Prostate gland (tissue), 2 donors: ENCODE measurements around the gene CCDC13. TPM values are rescaled to one million over a fixed set of nuclear protein-coding genes. Genes with fewer than 3 reads are reported as not detected.

ENCODE experiments used
- DNase-seq: peaks from one replicate; pipeline ENCODE4 v3.0.0-alpha.2; 2019; ENCODE audit warnings: low spot score
- H3K27ac ChIP-seq, 2 donors: fragments of 200-600 bp; sonication (generic); 2 replicates each; pipeline ENCODE4 v1.5.1; 2017 to 2019
- H3K27me3 ChIP-seq: fragments of 200-600 bp; sonication (generic); replicated peaks from 2 replicates; pipeline ENCODE4 v1.5.1; 2019; ENCODE audit not compliant: insufficient read depth
- H3K36me3 ChIP-seq, 2 donors: fragments of 200-600 bp; sonication (generic); 1 replicate in 1 of 2; 2 replicates in 1 of 2; pipeline versions ENCODE4 v1.5.1 to v1.8.1; 2017 to 2019
- H3K4me1 ChIP-seq: fragments of 200-600 bp; sonication (generic); replicated peaks from 2 replicates; pipeline ENCODE4 v1.5.1; 2019
- H3K4me3 ChIP-seq, 2 donors: fragments of 200-600 bp; sonication (generic); 2 replicates each; pipeline ENCODE4 v1.5.1; 2017 to 2019
- H3K9me3 ChIP-seq: fragments of 200-600 bp; sonication (generic); 2 replicates; pipeline ENCODE4 v1.5.1; 2017
- CTCF ChIP-seq, 4 experiments: fragments of 200-600 bp in 2 of 4; fragments of 450-650 bp in 2 of 4; sonication (generic) in 2 of 4; IDR thresholded peaks; 1 replicate in 3 of 4; 2 replicates in 1 of 4; pipeline ENCODE4 v1.5.1; 2016 to 2019; ENCODE audit warnings: antibody characterized with exemption in 4 of 4, mild to moderate bottlenecking in 2 of 4, moderate library complexity in 2 of 4
- POLR2A ChIP-seq: fragments of 450-650 bp; IDR thresholded peaks from one replicate; pipeline ENCODE4 v1.6.1; 2016; ENCODE audit warnings: antibody characterized with exemption, mild to moderate bottlenecking
- POLR2AphosphoS5 ChIP-seq: sonication (generic); formaldehyde crosslinking; IDR thresholded peaks from one replicate; pipeline ENCODE4 v1.6.1; 2017; ENCODE audit warnings: antibody characterized with exemption
- WGBS: methylation state at CpG from one replicate; pipeline ENCODE4 v1.1.5; 2018; 5-methylcytosine and 5-hydroxymethylcytosine counted together
- intact Hi-C: fragments of 100-400 bp; cut with DNase I; formaldehyde crosslinking; loops from one replicate; pipeline ENCODE4 v1.14.2; 2022
- small RNA-seq, 2 donors: library from RNA; depleted of rRNA; stranded (forward); fragments of <200 nt; gene quantifications; one replicate each; pipeline ENCODE3, GENCODE V24; 2016
- total RNA-seq, 2 donors: library from RNA; depleted of rRNA; stranded (reverse); fragments of >200 nt; gene quantifications; one replicate each; pipeline ENCODE4 v1.1.0, GENCODE V29; 2016

CCDC13 gene
- total RNA-seq, 2 donors from 2014 or later, result 2.4 to 6.5 TPM

- WGBS, result 97% methylated on average over 2 of the region's 2 CpGs
- Histone ChIP-seq H3K36me3 (no peaks in the 10 kb centered on the region), H3K27me3 (no peaks in the 10 kb centered on the region), H3K4me1 (no peaks in the 10 kb centered on the region), H3K4me3 (no peak overlapping the region), H3K27ac (no peak overlapping the region), H3K9me3 (no peaks in the 10 kb centered on the region)
- intact Hi-C loops, result no loop called here
- no peak for DNase-seq
- TF ChIP-seq POLR2AphosphoS5, result no peak
- no peak for TF ChIP-seq POLR2A
- no peak for TF ChIP-seq CTCF (IDR thresholded peaks at IDR 0.05)
Observed at GRCh38 chr3:42723219-42723618, 49.8 kb downstream of the CCDC13 start.

Small RNAs within 50 kb of the gene (small RNA-seq; reads per million reads assigned to genes)
- gene CCDC13, result 0 reads per million in 2 donors

Other genes starting within 250 kb of the CCDC13 start
- gene SEC22C, start 191.3 kb downstream of the CCDC13 start, total RNA-seq, result 100 to 1,000 TPM in 1 of 2 donors, 10 to 100 TPM in 1; 78.0 to 120 TPM
- gene SS18L2, start 182.4 kb downstream of the CCDC13 start, total RNA-seq, result 10 to 100 TPM; 23.0 to 43.3 TPM
- gene NKTR, start 172.6 kb downstream of the CCDC13 start, total RNA-seq, result 10 to 100 TPM; 42.2 to 91.6 TPM
- 10 to 100 TPM; 22.1 to 38.0 TPM for gene ZBTB47, start 119.6 kb downstream of the CCDC13 start, total RNA-seq
- gene KLHL40, start 87.7 kb downstream of the CCDC13 start, total RNA-seq, result 1 to 10 TPM; 1.2 to 2.9 TPM
- gene HHATL, start 70.5 kb downstream of the CCDC13 start, total RNA-seq, result 1 to 10 TPM; 1.9 to 5.5 TPM
- gene HIGD1A, start 31.2 kb upstream of the CCDC13 start, total RNA-seq, result 100 to 1,000 TPM in 1 of 2 donors, 10 to 100 TPM in 1; 91.0 to 135 TPM
- gene ACKR2, start 36.2 kb upstream of the CCDC13 start, total RNA-seq, result 1 to 10 TPM in 1 of 2 donors, under 1 TPM in 1; 0.55 to 1.9 TPM
- not detected for gene CYP8B1, start 102.6 kb upstream of the CCDC13 start, total RNA-seq
- gene ZNF662, start 132.9 kb upstream of the CCDC13 start, total RNA-seq, result 10 to 100 TPM in 1 of 2 donors, 1 to 10 TPM in 1; 8.6 to 15.5 TPM
- 10 to 100 TPM in 1 of 2 donors, 1 to 10 TPM in 1; 4.7 to 17.5 TPM for gene GASK1A, start 206.1 kb upstream of the CCDC13 start, total RNA-seq